ENCODE measurements around the gene EPN2.

Gene EPN2

GRCh38 chr17:19313746-19314651 lies 76.8 kb downstream of the EPN2 start:
- no peak for DNase-seq

- DNase-seq = no peak
Observed at GRCh38 chr17:19315104-19315503, 77.9 kb downstream of the EPN2 start.

- DNase-seq = no peak
Observed at GRCh38 chr17:19316761-19317358, 79.7 kb downstream of the EPN2 start.

GRCh38 chr17:19317359-19318095 lies 80.4 kb downstream of the EPN2 start:
- peak; percentile 1 for DNase-seq

- DNase-seq = no peak
Observed at GRCh38 chr17:19318611-19319010, 81.4 kb downstream of the EPN2 start.

GRCh38 chr17:19319771-19320505 lies 82.8 kb downstream of the EPN2 start:
- DNase-seq = no peak

- no peak for DNase-seq
Observed at GRCh38 chr17:19320876-19321275, 83.7 kb downstream of the EPN2 start.

GRCh38 chr17:19321481-19322128 lies 84.4 kb downstream of the EPN2 start:
- DNase-seq = no peak

GRCh38 chr17:19322129-19322505 lies 85.0 kb downstream of the EPN2 start:
- no peak for DNase-seq

- no peak for DNase-seq
Observed at GRCh38 chr17:19322861-19323260, 85.7 kb downstream of the EPN2 start.

GRCh38 chr17:19325542-19325941 lies 88.4 kb downstream of the EPN2 start:
- no peak for DNase-seq

GRCh38 chr17:19327031-19327783 lies 90.0 kb downstream of the EPN2 start:
- no peak for DNase-seq

GRCh38 chr17:19328441-19329061 lies 91.4 kb downstream of the EPN2 start:
- DNase-seq = no peak

- DNase-seq = no peak
Observed at GRCh38 chr17:19329136-19329535, 92.0 kb downstream of the EPN2 start.

- DNase-seq = no peak
Observed at GRCh38 chr17:19329839-19330238, 92.7 kb downstream of the EPN2 start.

- DNase-seq = no peak
Observed at GRCh38 chr17:19330271-19330670, 93.1 kb downstream of the EPN2 start.

GRCh38 chr17:19331134-19331533 lies 94.0 kb downstream of the EPN2 start:
- DNase-seq = no peak

GRCh38 chr17:19331543-19332245 lies 94.5 kb downstream of the EPN2 start:
- DNase-seq = no peak

GRCh38 chr17:19332371-19333131 lies 95.4 kb downstream of the EPN2 start:
- no peak for DNase-seq

GRCh38 chr17:19333132-19333440 lies 95.9 kb downstream of the EPN2 start:
- no peak for DNase-seq

Measured in NCI-H187 treated with DMSO at 0.1 percent for 48 hours (cell line).